SH-SY5Y (cell line): ENCODE data around the gene IGF2BP2.

Source experiments
- GATA2 ChIP-seq: IDR thresholded peaks from 2 replicates; pipeline ENCODE4 v1.6.1; 2011; ENCODE audit warnings: mild to moderate bottlenecking, low read depth, low read length
- GATA3 ChIP-seq: IDR thresholded peaks from 2 replicates; pipeline ENCODE4 v1.6.1; 2011; ENCODE audit warnings: low read depth, mild to moderate bottlenecking, low read length, moderate library complexity

- TF ChIP-seq GATA2 (no peak), GATA3 (no peak)
Measured at GRCh38 chr3:185712337-185712736, 112.5 kb downstream of the IGF2BP2 start.
